Fibroblast of peridontal ligament (primary cell): ENCODE results near the gene HSD17B12.

ENCODE experiments used
- DNase-seq: peaks from one replicate; pipeline ENCODE4 v3.0.0-alpha.2; 2010; ENCODE audit errors: extremely low read depth

The HSD17B12 gene

GRCh38 chr11:43803766-43804165, 123.2 kb downstream of the HSD17B12 start:
- no peak for DNase-seq

- no peak for DNase-seq
Measured at GRCh38 chr11:43806976-43807375, 126.4 kb downstream of the HSD17B12 start.

- DNase-seq, result peak; percentile 50
Measured at GRCh38 chr11:43810929-43811596, 130.5 kb downstream of the HSD17B12 start.

GRCh38 chr11:43812471-43812870, 131.9 kb downstream of the HSD17B12 start:
- DNase-seq, result no peak

GRCh38 chr11:43818220-43818619, 137.7 kb downstream of the HSD17B12 start:
- DNase-seq, result no peak

GRCh38 chr11:43819926-43820325, 139.4 kb downstream of the HSD17B12 start:
- no peak for DNase-seq

- no peak for DNase-seq
Measured at GRCh38 chr11:43823316-43823715, 142.8 kb downstream of the HSD17B12 start.

GRCh38 chr11:43823851-43824250, 143.3 kb downstream of the HSD17B12 start:
- no peak for DNase-seq

- peak; percentile 57 for DNase-seq
Measured at GRCh38 chr11:43825217-43825816, 144.8 kb downstream of the HSD17B12 start.

GRCh38 chr11:43830928-43831440, 150.4 kb downstream of the HSD17B12 start:
- DNase-seq, result peak; percentile 100

- no peak for DNase-seq
Measured at GRCh38 chr11:43832536-43832935, 152.0 kb downstream of the HSD17B12 start.

- peak; percentile 86 for DNase-seq
Measured at GRCh38 chr11:43833657-43834073, 153.1 kb downstream of the HSD17B12 start.

GRCh38 chr11:43834286-43834685, 153.7 kb downstream of the HSD17B12 start:
- DNase-seq, result no peak

- peak; percentile 35 for DNase-seq
Measured at GRCh38 chr11:43835104-43835503, 154.6 kb downstream of the HSD17B12 start.

- peak; percentile 37 for DNase-seq
Measured at GRCh38 chr11:43837879-43838278, 157.3 kb downstream of the HSD17B12 start.

GRCh38 chr11:43842021-43842420, 161.5 kb downstream of the HSD17B12 start:
- no peak for DNase-seq

GRCh38 chr11:43845816-43846215, 165.3 kb downstream of the HSD17B12 start:
- DNase-seq, result no peak

GRCh38 chr11:43852057-43852636, 171.6 kb downstream of the HSD17B12 start:
- DNase-seq, result peak; percentile 91

- no peak for DNase-seq
Measured at GRCh38 chr11:43853781-43854180, 173.2 kb downstream of the HSD17B12 start.

GRCh38 chr11:43856993-43857392, 176.5 kb downstream of the HSD17B12 start:
- no peak for DNase-seq

- no peak for DNase-seq
Measured at GRCh38 chr11:43861141-43861540, 180.6 kb downstream of the HSD17B12 start.

GRCh38 chr11:43866520-43866919, 186.0 kb downstream of the HSD17B12 start:
- DNase-seq, result peak; percentile 33

- DNase-seq, result no peak
Measured at GRCh38 chr11:43866969-43867368, 186.4 kb downstream of the HSD17B12 start.
